Kidney epithelial cell (primary cell): ENCODE results near the gene EEF1B2. TPM values are rescaled to one million over a fixed set of nuclear protein-coding genes. Genes with fewer than 3 reads are reported as not detected.
"Not testable (repeated sequence)": the region's sequence is repeated elsewhere in the genome, so short reads cannot be mapped to it uniquely, and the experiment has no call there.

Experiments
- DNase-seq: peaks from one replicate; pipeline ENCODE4 v3.0.0-alpha.2; 2010; ENCODE audit warnings: low read depth
- H3K27me3 ChIP-seq: 2 replicates; pipeline ENCODE4 v1.6.0; 2011; ENCODE audit warnings: low read length; ENCODE audit not compliant: control insufficient read depth, insufficient read depth
- H3K36me3 ChIP-seq: 2 replicates; pipeline ENCODE4 v1.5.1; 2011; ENCODE audit warnings: low read length; ENCODE audit not compliant: control insufficient read depth, insufficient read depth
- H3K4me3 ChIP-seq: 2 replicates; pipeline ENCODE4 v1.5.1; 2011; ENCODE audit warnings: low read depth, mild to moderate bottlenecking, control low read depth, low read length
- CTCF ChIP-seq: IDR thresholded peaks from 2 replicates; pipeline ENCODE4 v1.5.1; 2011; ENCODE audit warnings: mild to moderate bottlenecking, moderate library complexity, low read length, control low read depth, inconsistent platforms; ENCODE audit not compliant: insufficient read depth, poor library complexity, severe bottlenecking
- total RNA-seq: library from RNA; depleted of rRNA; stranded (reverse); fragments of >200 nt; gene quantifications from 2 replicates; pipeline ENCODE4 v1.2.3, GENCODE V29; 2015

Gene EEF1B2
- 654 and 772 TPM in 2 replicates for total RNA-seq

DNA sequence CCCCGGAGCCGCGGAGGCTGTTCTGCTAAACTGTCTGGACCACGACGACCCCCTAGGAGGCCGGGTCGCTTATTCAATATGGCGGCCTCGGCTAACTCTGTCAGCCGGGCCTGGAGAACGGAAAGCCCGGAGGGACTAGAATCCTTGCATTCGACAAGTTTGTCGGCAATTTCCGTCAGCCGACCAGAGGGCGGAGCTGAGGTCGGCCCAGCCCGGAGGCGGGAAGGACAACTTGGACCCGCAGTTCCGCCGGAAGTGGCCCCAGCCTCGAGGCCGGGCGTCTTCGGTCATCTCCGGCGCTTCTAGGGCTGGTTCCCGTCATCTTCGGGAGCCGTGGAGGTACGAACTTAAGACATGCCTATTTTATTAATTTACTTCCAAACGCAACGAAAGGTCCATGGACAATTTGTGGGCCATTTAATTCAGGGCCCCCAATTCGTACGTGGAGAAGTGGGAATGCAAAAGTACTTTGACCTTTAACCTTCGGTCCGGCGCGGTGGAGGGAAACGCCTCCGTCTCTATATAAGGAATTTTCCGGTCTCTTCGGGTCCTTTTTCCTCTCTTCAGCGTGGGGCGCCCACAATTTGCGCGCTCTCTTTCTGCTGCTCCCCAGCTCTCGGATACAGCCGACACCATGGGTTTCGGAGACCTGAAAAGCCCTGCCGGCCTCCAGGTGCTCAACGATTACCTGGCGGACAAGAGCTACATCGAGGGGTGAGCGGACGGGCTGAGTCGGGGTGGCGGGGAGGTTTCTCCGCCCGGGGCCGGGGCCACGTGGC, at the start of gene EEF1B2, which contains the start of gene NDUFS1:
Gene EEF1B2, plus strand, starts transcription at position 550 of the 779 bp plus-strand sequence. Its CDS starts 85 bp downstream, at position 635.
Gene NDUFS1, minus strand, starts transcription at position 99 of the 779 bp plus-strand sequence. CDS start 5,766 bp downstream, outside the sequence.
- H3K36me3 ChIP-seq: no peaks in the 10 kb centered on the region
- peak; percentile 89 for DNase-seq
- peak within 1 kb of the TSS; percentile 83 for H3K4me3 ChIP-seq
- H3K27me3 ChIP-seq: no peaks in the 10 kb centered on the region
- TF ChIP-seq CTCF: no peak

- Histone ChIP-seq H3K27me3 (no peaks in the 10 kb centered on the region), H3K4me3 (no peak overlapping the region), H3K36me3 (no peaks in the 10 kb centered on the region)
- TF ChIP-seq CTCF: no peak
- no peak for DNase-seq
Measured at GRCh38 chr2:206112108-206112507, 47.6 kb upstream of the EEF1B2 start.

- no peaks in the 10 kb centered on the region for H3K27me3 ChIP-seq
- no peaks in the 10 kb centered on the region for H3K36me3 ChIP-seq
- no peak for DNase-seq
- H3K4me3 ChIP-seq: no peak overlapping the region
- TF ChIP-seq CTCF: no peak
Measured at GRCh38 chr2:206112846-206113547, 46.7 kb upstream of the EEF1B2 start.

- DNase-seq: no peak
- TF ChIP-seq CTCF: no peak
- no peaks in the 10 kb centered on the region for H3K27me3 ChIP-seq
- no peaks in the 10 kb centered on the region for H3K36me3 ChIP-seq
- no peak overlapping the region for H3K4me3 ChIP-seq
Measured at GRCh38 chr2:206115026-206115578, 44.6 kb upstream of the EEF1B2 start.

GRCh38 chr2:206116278-206116677, 43.4 kb upstream of the EEF1B2 start:
- no peak for TF ChIP-seq CTCF
- no peak for DNase-seq
- no peaks in the 10 kb centered on the region for H3K36me3 ChIP-seq
- H3K4me3 ChIP-seq: no peak overlapping the region
- H3K27me3 ChIP-seq: no peaks in the 10 kb centered on the region

DNA sequence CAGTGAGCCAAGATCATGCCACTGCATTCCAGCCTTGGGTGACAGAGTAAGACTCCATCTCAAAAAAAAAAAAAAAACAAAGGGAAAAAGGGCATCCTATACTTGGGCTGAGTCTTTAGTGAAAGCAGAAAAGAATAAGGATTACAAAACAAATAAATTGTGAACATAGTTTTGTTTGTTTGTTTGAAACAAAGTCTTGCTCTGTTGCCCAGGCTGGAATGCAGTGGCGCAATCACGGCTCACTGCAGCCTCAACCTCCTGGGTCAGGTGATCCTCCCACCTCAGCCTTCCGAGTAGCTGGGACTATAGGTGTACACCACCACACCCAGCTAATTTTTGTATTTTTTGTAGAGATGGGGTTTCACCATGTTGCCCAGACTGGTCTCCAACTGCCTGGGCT, 37.1 kb upstream of the EEF1B2 start:
- not testable (repeated sequence) for DNase-seq, H3K36me3 ChIP-seq, H3K27me3 ChIP-seq, H3K4me3 ChIP-seq
